K562 (cell line): ENCODE results near the gene TRPM4. TPM values are rescaled to one million over a fixed set of nuclear protein-coding genes. Genes with fewer than 3 reads are reported as not detected.
A peak's percentile ranks its signal among the peaks of the same experiment; 100 is the strongest.

Source experiments
- CBX8 ChIP-seq: fragments of 200-600 bp; sonication (generic); IDR thresholded peaks from 2 replicates; pipeline ENCODE4 v1.6.1; 2012; ENCODE audit warnings: borderline replicate concordance, mixed run types, low read depth, mild to moderate bottlenecking, moderate library complexity, mixed read lengths, low read length, control low read depth, inconsistent platforms; ENCODE audit not compliant: poor library complexity, severe bottlenecking; ENCODE audit errors: extremely low read depth
- COPS2 ChIP-seq: fragments of 450-650 bp; conservative IDR thresholded peaks from 2 replicates; pipeline ENCODE4 v1.6.1; 2016; ENCODE audit warnings: mild to moderate bottlenecking, moderate library complexity
- EGR1 ChIP-seq: fragments of 450-650 bp; conservative IDR thresholded peaks from 2 replicates; pipeline ENCODE4 v1.6.1; 2017; ENCODE audit warnings: mild to moderate bottlenecking
- HDAC2 ChIP-seq: fragments of 450-650 bp; IDR thresholded peaks from 2 replicates; pipeline ENCODE4 v1.6.1; 2016; ENCODE audit warnings: mild to moderate bottlenecking
- PRPF4 ChIP-seq: fragments of 200-400 bp; formaldehyde crosslinking; IDR thresholded peaks from one replicate; pipeline ENCODE4 v1.6.1; 2017; ENCODE audit warnings: low read length, low read depth, mild to moderate bottlenecking; ENCODE audit not compliant: insufficient read depth, poor library complexity, severe bottlenecking
- ZC3H11A ChIP-seq: IDR thresholded peaks from 2 replicates; pipeline ENCODE4 v1.6.1; 2012; ENCODE audit warnings: low read depth, low read length, improper control_type of control experiment
- polyA plus RNA-seq, 8 experiments: library from polyadenylated mRNA; depleted of rRNA in 4 of 8; stranded (reverse) in 5 of 8; unstranded in 3 of 8; fragments of >200 nt; fragmentation: Nextera tagmentation in 2 of 8; fragmentation: Illumina TruSeq in 1 of 8; extraction: Ambion mirVana in 2 of 8; extraction: Trizol in 1 of 8; gene quantifications; 2 replicates each; pipeline versions ENCODE4 v1.2.1 to v1.2.3, GENCODE V29; 2011 to 2014; ENCODE audit warnings: inconsistent platforms in 1 of 8, missing spikeins in 1 of 8
- total RNA-seq, 7 experiments: library from RNA; depleted of rRNA in 6 of 7; stranded (reverse); fragments of >200 nt in 6 of 7; fragmentation: Illumina TruSeq in 2 of 7; extraction: Trizol in 2 of 7; gene quantifications; 2 replicates each; pipeline versions ENCODE4 v1.2.1 to v1.2.3, GENCODE V29; 2011 to 2021; ENCODE audit warnings: low replicate concordance in 1 of 7
- TF ChIP-seq, protein P1 (sequence below): fragments of 200-600 bp; sonication (generic); IDR thresholded peaks from one replicate; pipeline ENCODE4 v1.6.1; 2012; ENCODE audit warnings: mild to moderate bottlenecking, low read depth, low read length, inconsistent platforms
- TF ChIP-seq, protein P2 (sequence below), 3 experiments: fragments of 200-800 bp in 1 of 3; sonication (Bioruptor generic) in 1 of 3; sonication (generic) in 1 of 3; formaldehyde crosslinking in 1 of 3; IDR thresholded peaks; 2 replicates each; pipeline versions ENCODE4 v1.6.1 to v1.8.0; 2016 to 2022; ENCODE audit warnings: mild to moderate bottlenecking in 2 of 3, missing compliant biosample characterization in 2 of 3, missing genetic modification characterization in 2 of 3, missing genetic modification reagents in 1 of 3
- TF ChIP-seq, protein P3 (sequence below): fragments of 450-650 bp; formaldehyde crosslinking; IDR thresholded peaks from 2 replicates; pipeline ENCODE4 v1.4.0; 2020; ENCODE audit warnings: mild to moderate bottlenecking
- TF ChIP-seq, protein P4 (sequence below): sonication (generic); formaldehyde crosslinking; IDR thresholded peaks from 2 replicates; pipeline ENCODE4 v1.8.1; 2023; ENCODE audit warnings: mild to moderate bottlenecking, missing genetic modification reagents, moderate library complexity

The TRPM4 gene
- total and polyA plus RNA-seq, 9 of the 15 experiments (the other 6 are each of a cell fraction or from before 2014, with no cell fraction given), result 6.5 to 45.4 (median 15.2) TPM

DNA sequence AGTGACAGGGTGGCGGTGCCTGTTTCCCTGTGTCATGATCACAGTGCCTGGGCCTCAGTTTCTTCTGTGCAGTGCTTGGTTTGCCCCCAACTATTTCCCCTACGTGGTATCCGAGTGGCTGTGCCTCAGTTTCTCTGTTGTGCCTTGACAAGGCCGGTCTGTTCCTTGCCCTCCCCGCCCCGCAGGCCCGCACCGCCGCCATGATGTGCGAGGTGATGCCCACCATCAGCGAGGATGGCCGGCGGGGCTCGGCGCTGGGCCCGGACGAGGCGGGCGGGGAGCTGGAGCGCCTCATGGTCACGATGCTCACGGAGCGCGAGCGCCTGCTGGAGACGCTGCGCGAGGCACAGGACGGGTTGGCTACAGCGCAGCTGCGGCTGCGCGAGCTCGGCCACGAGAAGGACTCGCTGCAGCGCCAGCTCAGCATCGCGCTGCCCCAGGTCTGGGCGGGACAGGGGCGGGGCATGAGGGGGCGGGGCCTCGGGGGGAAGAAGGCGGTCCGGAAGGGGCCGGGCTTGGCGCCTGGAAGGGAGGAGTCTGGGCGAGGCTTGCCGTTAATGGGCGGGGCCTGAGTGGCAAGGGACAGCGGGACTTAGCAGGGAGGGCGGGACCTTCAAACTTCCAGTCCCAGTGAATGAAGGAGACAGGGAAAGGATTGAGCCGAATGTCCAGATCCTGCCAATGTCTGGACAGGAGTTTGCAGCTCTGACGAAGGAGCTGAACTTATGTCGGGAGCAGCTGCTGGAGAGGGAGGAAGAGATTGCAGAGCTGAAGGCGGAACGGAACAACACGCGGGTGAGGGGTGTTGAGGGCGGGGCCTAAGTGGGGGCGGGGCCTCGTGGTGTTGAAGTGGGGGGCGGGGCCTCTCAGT lies 29.7 kb upstream of the TRPM4 start (continued):
- TF ChIP-seq, protein P1, sequence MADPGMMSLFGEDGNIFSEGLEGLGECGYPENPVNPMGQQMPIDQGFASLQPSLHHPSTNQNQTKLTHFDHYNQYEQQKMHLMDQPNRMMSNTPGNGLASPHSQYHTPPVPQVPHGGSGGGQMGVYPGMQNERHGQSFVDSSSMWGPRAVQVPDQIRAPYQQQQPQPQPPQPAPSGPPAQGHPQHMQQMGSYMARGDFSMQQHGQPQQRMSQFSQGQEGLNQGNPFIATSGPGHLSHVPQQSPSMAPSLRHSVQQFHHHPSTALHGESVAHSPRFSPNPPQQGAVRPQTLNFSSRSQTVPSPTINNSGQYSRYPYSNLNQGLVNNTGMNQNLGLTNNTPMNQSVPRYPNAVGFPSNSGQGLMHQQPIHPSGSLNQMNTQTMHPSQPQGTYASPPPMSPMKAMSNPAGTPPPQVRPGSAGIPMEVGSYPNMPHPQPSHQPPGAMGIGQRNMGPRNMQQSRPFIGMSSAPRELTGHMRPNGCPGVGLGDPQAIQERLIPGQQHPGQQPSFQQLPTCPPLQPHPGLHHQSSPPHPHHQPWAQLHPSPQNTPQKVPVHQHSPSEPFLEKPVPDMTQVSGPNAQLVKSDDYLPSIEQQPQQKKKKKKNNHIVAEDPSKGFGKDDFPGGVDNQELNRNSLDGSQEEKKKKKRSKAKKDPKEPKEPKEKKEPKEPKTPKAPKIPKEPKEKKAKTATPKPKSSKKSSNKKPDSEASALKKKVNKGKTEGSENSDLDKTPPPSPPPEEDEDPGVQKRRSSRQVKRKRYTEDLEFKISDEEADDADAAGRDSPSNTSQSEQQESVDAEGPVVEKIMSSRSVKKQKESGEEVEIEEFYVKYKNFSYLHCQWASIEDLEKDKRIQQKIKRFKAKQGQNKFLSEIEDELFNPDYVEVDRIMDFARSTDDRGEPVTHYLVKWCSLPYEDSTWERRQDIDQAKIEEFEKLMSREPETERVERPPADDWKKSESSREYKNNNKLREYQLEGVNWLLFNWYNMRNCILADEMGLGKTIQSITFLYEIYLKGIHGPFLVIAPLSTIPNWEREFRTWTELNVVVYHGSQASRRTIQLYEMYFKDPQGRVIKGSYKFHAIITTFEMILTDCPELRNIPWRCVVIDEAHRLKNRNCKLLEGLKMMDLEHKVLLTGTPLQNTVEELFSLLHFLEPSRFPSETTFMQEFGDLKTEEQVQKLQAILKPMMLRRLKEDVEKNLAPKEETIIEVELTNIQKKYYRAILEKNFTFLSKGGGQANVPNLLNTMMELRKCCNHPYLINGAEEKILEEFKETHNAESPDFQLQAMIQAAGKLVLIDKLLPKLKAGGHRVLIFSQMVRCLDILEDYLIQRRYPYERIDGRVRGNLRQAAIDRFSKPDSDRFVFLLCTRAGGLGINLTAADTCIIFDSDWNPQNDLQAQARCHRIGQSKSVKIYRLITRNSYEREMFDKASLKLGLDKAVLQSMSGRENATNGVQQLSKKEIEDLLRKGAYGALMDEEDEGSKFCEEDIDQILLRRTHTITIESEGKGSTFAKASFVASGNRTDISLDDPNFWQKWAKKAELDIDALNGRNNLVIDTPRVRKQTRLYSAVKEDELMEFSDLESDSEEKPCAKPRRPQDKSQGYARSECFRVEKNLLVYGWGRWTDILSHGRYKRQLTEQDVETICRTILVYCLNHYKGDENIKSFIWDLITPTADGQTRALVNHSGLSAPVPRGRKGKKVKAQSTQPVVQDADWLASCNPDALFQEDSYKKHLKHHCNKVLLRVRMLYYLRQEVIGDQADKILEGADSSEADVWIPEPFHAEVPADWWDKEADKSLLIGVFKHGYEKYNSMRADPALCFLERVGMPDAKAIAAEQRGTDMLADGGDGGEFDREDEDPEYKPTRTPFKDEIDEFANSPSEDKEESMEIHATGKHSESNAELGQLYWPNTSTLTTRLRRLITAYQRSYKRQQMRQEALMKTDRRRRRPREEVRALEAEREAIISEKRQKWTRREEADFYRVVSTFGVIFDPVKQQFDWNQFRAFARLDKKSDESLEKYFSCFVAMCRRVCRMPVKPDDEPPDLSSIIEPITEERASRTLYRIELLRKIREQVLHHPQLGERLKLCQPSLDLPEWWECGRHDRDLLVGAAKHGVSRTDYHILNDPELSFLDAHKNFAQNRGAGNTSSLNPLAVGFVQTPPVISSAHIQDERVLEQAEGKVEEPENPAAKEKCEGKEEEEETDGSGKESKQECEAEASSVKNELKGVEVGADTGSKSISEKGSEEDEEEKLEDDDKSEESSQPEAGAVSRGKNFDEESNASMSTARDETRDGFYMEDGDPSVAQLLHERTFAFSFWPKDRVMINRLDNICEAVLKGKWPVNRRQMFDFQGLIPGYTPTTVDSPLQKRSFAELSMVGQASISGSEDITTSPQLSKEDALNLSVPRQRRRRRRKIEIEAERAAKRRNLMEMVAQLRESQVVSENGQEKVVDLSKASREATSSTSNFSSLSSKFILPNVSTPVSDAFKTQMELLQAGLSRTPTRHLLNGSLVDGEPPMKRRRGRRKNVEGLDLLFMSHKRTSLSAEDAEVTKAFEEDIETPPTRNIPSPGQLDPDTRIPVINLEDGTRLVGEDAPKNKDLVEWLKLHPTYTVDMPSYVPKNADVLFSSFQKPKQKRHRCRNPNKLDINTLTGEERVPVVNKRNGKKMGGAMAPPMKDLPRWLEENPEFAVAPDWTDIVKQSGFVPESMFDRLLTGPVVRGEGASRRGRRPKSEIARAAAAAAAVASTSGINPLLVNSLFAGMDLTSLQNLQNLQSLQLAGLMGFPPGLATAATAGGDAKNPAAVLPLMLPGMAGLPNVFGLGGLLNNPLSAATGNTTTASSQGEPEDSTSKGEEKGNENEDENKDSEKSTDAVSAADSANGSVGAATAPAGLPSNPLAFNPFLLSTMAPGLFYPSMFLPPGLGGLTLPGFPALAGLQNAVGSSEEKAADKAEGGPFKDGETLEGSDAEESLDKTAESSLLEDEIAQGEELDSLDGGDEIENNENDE, result no peak
- TF ChIP-seq ZC3H11A, result no peak
- TF ChIP-seq, protein P2, sequence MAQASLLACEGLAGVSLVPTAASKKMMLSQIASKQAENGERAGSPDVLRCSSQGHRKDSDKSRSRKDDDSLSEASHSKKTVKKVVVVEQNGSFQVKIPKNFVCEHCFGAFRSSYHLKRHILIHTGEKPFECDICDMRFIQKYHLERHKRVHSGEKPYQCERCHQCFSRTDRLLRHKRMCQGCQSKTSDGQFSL (CRISPR knock-in tag; IDR thresholded peaks at IDR 0.05), result no peak
- TF ChIP-seq, protein P2 (tag; IDR thresholded peaks at IDR 0.05), result no peak
- TF ChIP-seq, protein P3, sequence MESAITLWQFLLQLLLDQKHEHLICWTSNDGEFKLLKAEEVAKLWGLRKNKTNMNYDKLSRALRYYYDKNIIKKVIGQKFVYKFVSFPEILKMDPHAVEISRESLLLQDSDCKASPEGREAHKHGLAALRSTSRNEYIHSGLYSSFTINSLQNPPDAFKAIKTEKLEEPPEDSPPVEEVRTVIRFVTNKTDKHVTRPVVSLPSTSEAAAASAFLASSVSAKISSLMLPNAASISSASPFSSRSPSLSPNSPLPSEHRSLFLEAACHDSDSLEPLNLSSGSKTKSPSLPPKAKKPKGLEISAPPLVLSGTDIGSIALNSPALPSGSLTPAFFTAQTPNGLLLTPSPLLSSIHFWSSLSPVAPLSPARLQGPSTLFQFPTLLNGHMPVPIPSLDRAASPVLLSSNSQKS, result no peak
- TF ChIP-seq CBX8, result no peak
- TF ChIP-seq PRPF4, result no peak
- TF ChIP-seq HDAC2, result peak; percentile 35; the same call in 1 of the 2 replicates
- no peak; the same call in 1 of the 2 replicates for TF ChIP-seq EGR1
- no peak for TF ChIP-seq COPS2
- TF ChIP-seq, protein P4, sequence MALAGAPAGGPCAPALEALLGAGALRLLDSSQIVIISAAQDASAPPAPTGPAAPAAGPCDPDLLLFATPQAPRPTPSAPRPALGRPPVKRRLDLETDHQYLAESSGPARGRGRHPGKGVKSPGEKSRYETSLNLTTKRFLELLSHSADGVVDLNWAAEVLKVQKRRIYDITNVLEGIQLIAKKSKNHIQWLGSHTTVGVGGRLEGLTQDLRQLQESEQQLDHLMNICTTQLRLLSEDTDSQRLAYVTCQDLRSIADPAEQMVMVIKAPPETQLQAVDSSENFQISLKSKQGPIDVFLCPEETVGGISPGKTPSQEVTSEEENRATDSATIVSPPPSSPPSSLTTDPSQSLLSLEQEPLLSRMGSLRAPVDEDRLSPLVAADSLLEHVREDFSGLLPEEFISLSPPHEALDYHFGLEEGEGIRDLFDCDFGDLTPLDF, result peak; percentile 85; the same call in 1 of the 2 replicates
